K562 (cell line): Measurements from ENCODE around the gene RANGAP1. TPM values are rescaled to one million over a fixed set of nuclear protein-coding genes. Genes with fewer than 3 reads are reported as not detected.

Source experiments
- CTCF ChIP-seq, 3 experiments: IDR thresholded peaks in 2 of 3; conservative IDR thresholded peaks in 1 of 3; 2 replicates each; pipeline ENCODE4 v1.5.1; 2011 to 2012; ENCODE audit warnings: low read length in 3 of 3, mild to moderate bottlenecking in 3 of 3, control low read depth in 2 of 3, improper control_type of control experiment in 1 of 3, inconsistent platforms in 1 of 3, low read depth in 1 of 3, mixed read lengths in 1 of 3, moderate library complexity in 1 of 3; ENCODE audit not compliant: insufficient read depth in 2 of 3
- NUFIP1 ChIP-seq: fragments of 450-650 bp; IDR thresholded peaks from 2 replicates; pipeline ENCODE4 v1.6.1; 2018; ENCODE audit not compliant: partially characterized antibody
- PRDM10 ChIP-seq: fragments of 450-650 bp; IDR thresholded peaks from 2 replicates; pipeline ENCODE4 v1.6.1; 2018; ENCODE audit not compliant: partially characterized antibody
- ZNF395 ChIP-seq: fragments of 200-800 bp; sonication (Bioruptor generic); IDR thresholded peaks from 2 replicates; pipeline ENCODE4 v1.6.1; 2017; ENCODE audit warnings: missing genetic modification characterization, missing compliant biosample characterization
- polyA plus RNA-seq, 8 experiments: library from polyadenylated mRNA; depleted of rRNA in 4 of 8; stranded (reverse) in 5 of 8; unstranded in 3 of 8; fragments of >200 nt; fragmentation: Nextera tagmentation in 2 of 8; fragmentation: Illumina TruSeq in 1 of 8; extraction: Ambion mirVana in 2 of 8; extraction: Trizol in 1 of 8; gene quantifications; 2 replicates each; pipeline versions ENCODE4 v1.2.1 to v1.2.3, GENCODE V29; 2011 to 2014; ENCODE audit warnings: inconsistent platforms in 1 of 8, missing spikeins in 1 of 8
- total RNA-seq, 7 experiments: library from RNA; depleted of rRNA in 6 of 7; stranded (reverse); fragments of >200 nt in 6 of 7; fragmentation: Illumina TruSeq in 2 of 7; extraction: Trizol in 2 of 7; gene quantifications; 2 replicates each; pipeline versions ENCODE4 v1.2.1 to v1.2.3, GENCODE V29; 2011 to 2021; ENCODE audit warnings: low replicate concordance in 1 of 7

RANGAP1 gene
- total and polyA plus RNA-seq, 9 of the 15 experiments (the other 6 are each of a cell fraction or from before 2014, with no cell fraction given), result 2.1 to 104 (median 50.6) TPM

GRCh38 chr22:41237707-41238569 is 48.0 kb downstream of the RANGAP1 start (continued):
- no peak for TF ChIP-seq ZNF395
- no peak for TF ChIP-seq PRDM10
- TF ChIP-seq NUFIP1, result no peak
- peak in 2 of 3 experiments; percentile 19 to 24; a peak in 3 of 6 replicates for TF ChIP-seq CTCF (IDR thresholded peaks at IDR 0.05 in 2 of 3, conservative IDR thresholded peaks at IDR 0.05 in 1 of 3; ENCODE audit: insufficient read depth in 2 of 3, low read depth in 1 of 3, low read length in 3 of 3)
- TF ChIP-seq, all 486 proteins: peak for 2
